Endothelial cell of umbilical vein (primary cell): ENCODE measurements around the gene H2BK1. TPM values are rescaled to one million over a fixed set of nuclear protein-coding genes. Genes with fewer than 3 reads are reported as not detected.

Experiments used
- BruUV-seq: library from RNA; stranded (reverse); fragments of 400-500 nt; replicated peaks from 2 replicates; lab custom pipeline; 2021; lab: Mats Ljungman, UMichigan
- CTCF ChIA-PET: fragments of 300-600, 350-600 bp; sonication (Branson Sonifier 250); formaldehyde crosslinking; loops from one replicate; lab custom pipeline; 2021; ENCODE audit warnings: antibody characterized with exemption, inconsistent platforms; lab: Charles Lee
- POLR2A ChIA-PET: fragments of 300-600, 350-600 bp; sonication (Branson Sonifier 250); formaldehyde crosslinking; loops from one replicate; lab custom pipeline; 2021; ENCODE audit warnings: antibody characterized with exemption, inconsistent platforms; lab: Charles Lee
- DNase-seq: peaks from one replicate; pipeline ENCODE4 v3.0.0-alpha.2; 2011; ENCODE audit warnings: low read depth, low spot score
- FAIRE-seq: peaks from 2 replicates; lab custom pipeline; 2011; peaks lifted over from hg19 to GRCh38; lab: Jason Lieb, UNC
- H2AFZ ChIP-seq: 2 replicates; pipeline ENCODE4 v1.6.0; 2012; ENCODE audit warnings: low read depth, low read length, control low read depth, inconsistent platforms
- H3K27ac ChIP-seq: 2 replicates; pipeline ENCODE4 v1.5.1; 2011; ENCODE audit warnings: low read depth, mild to moderate bottlenecking, control low read depth, low read length, moderate library complexity; ENCODE audit not compliant: insufficient read depth
- H3K27me3 ChIP-seq, 2 experiments: 2 replicates each; pipeline versions ENCODE4 v1.6.0 to v1.6.1; 2011; ENCODE audit warnings: low read length in 2 of 2, mixed read lengths in 1 of 2; ENCODE audit not compliant: control insufficient read depth in 2 of 2, insufficient read depth in 2 of 2
- H3K36me3 ChIP-seq, 2 experiments: 2 replicates in 1 of 2; 3 replicates in 1 of 2; pipeline ENCODE4 v1.5.1; 2011; ENCODE audit warnings: low read length in 2 of 2, mild to moderate bottlenecking in 1 of 2, moderate library complexity in 1 of 2; ENCODE audit not compliant: control insufficient read depth in 2 of 2, insufficient read depth in 2 of 2; ENCODE audit errors: extremely low read depth in 1 of 2
- H3K4me1 ChIP-seq: 3 replicates; pipeline ENCODE4 v1.5.1; 2011; ENCODE audit warnings: mild to moderate bottlenecking, low read length; ENCODE audit not compliant: control insufficient read depth, insufficient read depth; ENCODE audit errors: extremely low read depth
- H3K4me2 ChIP-seq: 2 replicates; pipeline ENCODE4 v1.6.1; 2011; ENCODE audit warnings: low read length, control low read depth, mixed read lengths; ENCODE audit not compliant: insufficient read depth
- H3K4me3 ChIP-seq, 3 experiments: fragments of 200-600 bp in 1 of 3; sonication (generic), shearing (Covaris generic) in 1 of 3; replicated peaks in 1 of 3; 2 replicates each; pipeline ENCODE4 v1.5.1; 2011 to 2016; ENCODE audit warnings: control low read depth in 3 of 3, low read length in 3 of 3, mild to moderate bottlenecking in 2 of 3, inconsistent platforms in 1 of 3, low read depth in 1 of 3, moderate library complexity in 1 of 3; ENCODE audit not compliant: insufficient read depth in 1 of 3
- H3K79me2 ChIP-seq: 2 replicates; pipeline ENCODE4 v1.6.0; 2012; ENCODE audit warnings: low read length, inconsistent platforms; ENCODE audit not compliant: control insufficient read depth, insufficient read depth
- H3K9ac ChIP-seq: replicated peaks from 2 replicates; pipeline ENCODE3; 2011; ENCODE audit warnings: low read length, control low read depth; ENCODE audit not compliant: insufficient read depth; ENCODE audit errors: extremely low read depth
- H3K9me1 ChIP-seq: replicated peaks from 3 replicates; pipeline ENCODE4 v1.6.0; 2011; ENCODE audit warnings: mild to moderate bottlenecking, low read length; ENCODE audit not compliant: control insufficient read depth, insufficient read depth; ENCODE audit errors: extremely low read depth
- H3K9me3 ChIP-seq: replicated peaks from 2 replicates; pipeline ENCODE4 v1.5.1; 2012; ENCODE audit warnings: low read length, inconsistent platforms; ENCODE audit not compliant: control insufficient read depth, insufficient read depth
- H4K20me1 ChIP-seq: replicated peaks from 2 replicates; pipeline ENCODE3; 2011; ENCODE audit warnings: mild to moderate bottlenecking, low read length; ENCODE audit not compliant: control insufficient read depth, insufficient read depth; ENCODE audit errors: extremely low read depth
- CTCF ChIP-seq, 2 donors: IDR thresholded peaks; 1 replicate in 1 of 2; 2 replicates in 1 of 2; pipeline ENCODE4 v1.5.1; 2011; ENCODE audit warnings: low read length in 2 of 2, mild to moderate bottlenecking in 2 of 2, moderate library complexity in 2 of 2, control low read depth in 1 of 2, inconsistent platforms in 1 of 2, low read depth in 1 of 2; ENCODE audit not compliant: insufficient read depth in 1 of 2; ENCODE audit errors: extremely low read depth in 1 of 2
- EZH2 ChIP-seq: IDR thresholded peaks from 2 replicates; pipeline ENCODE4 v1.6.1; 2012; ENCODE audit warnings: borderline replicate concordance, low read depth, mild to moderate bottlenecking, moderate library complexity, low read length, inconsistent platforms; ENCODE audit not compliant: severe bottlenecking
- FOS ChIP-seq: IDR thresholded peaks from 2 replicates; pipeline ENCODE4 v1.6.1; 2011; ENCODE audit warnings: mild to moderate bottlenecking, low read length, moderate library complexity, borderline replicate concordance; ENCODE audit not compliant: insufficient read depth
- GATA2 ChIP-seq: IDR thresholded peaks from 2 replicates; pipeline ENCODE4 v1.7.0; 2011; ENCODE audit warnings: low read depth, mild to moderate bottlenecking, moderate library complexity, mixed read lengths, low read length; ENCODE audit not compliant: insufficient read length, insufficient read depth
- JUN ChIP-seq: IDR thresholded peaks from 2 replicates; pipeline ENCODE4 v1.6.1; 2011; ENCODE audit warnings: borderline replicate concordance, low read depth; ENCODE audit not compliant: insufficient read length, insufficient read depth
- MAX ChIP-seq: IDR thresholded peaks from 2 replicates; pipeline ENCODE4 v1.6.1; 2011; ENCODE audit not compliant: insufficient read depth, insufficient read length
- MYC ChIP-seq: IDR thresholded peaks from one replicate; pipeline ENCODE4 v1.6.1; 2011; ENCODE audit warnings: mild to moderate bottlenecking, low read depth, low read length
- POLR2A ChIP-seq: IDR thresholded peaks from 2 replicates; pipeline ENCODE4 v1.6.1; 2012; ENCODE audit warnings: low read depth, mild to moderate bottlenecking, control low read depth, low read length
- POLR2AphosphoS5 ChIP-seq: IDR thresholded peaks from 2 replicates; pipeline ENCODE4 v1.6.1; 2012; ENCODE audit warnings: low read depth, mild to moderate bottlenecking, control low read depth, low read length, moderate library complexity; ENCODE audit not compliant: insufficient read depth
- dilution Hi-C: fragments of 300-500 bp; cut with MboI; formaldehyde crosslinking; loops from one replicate; pipeline ENCODE4 v1.15.0; 2019; ENCODE audit warnings: low sequenced_read_pairs; ENCODE audit not compliant: extremely low pct_ligation_motif_present
- intact Hi-C: fragments of 100-400 bp; cut with micrococcal nuclease; formaldehyde crosslinking; loops from one replicate; pipeline ENCODE4 v1.10.0; 2022
- polyA plus RNA-seq, 4 experiments: library from polyadenylated mRNA; depleted of rRNA in 3 of 4; stranded (reverse) in 3 of 4; unstranded in 1 of 4; fragments of >200 nt; gene quantifications; 2 replicates each; pipeline versions ENCODE4 v1.2.1 to v1.2.3, GENCODE V29; 2011 to 2012; ENCODE audit warnings: missing spikeins in 1 of 4
- total RNA-seq: library from RNA; stranded (reverse); gene quantifications from 2 replicates; pipeline ENCODE4 v1.2.3, GENCODE V29; 2021

H2BK1 gene
- total and polyA plus RNA-seq, 2 donors (not counting 3 experiments of a cell fraction or from before 2014, with no cell fraction given): not detected

GRCh38 chr7:151189038-151189437 lies 21.2 kb downstream of the H2BK1 start:
- Histone ChIP-seq H3K4me1 (no peaks in the 10 kb centered on the region), H4K20me1 (no peaks in the 10 kb centered on the region), H3K4me3 (no peak overlapping the region), H3K9me3 (no peaks in the 10 kb centered on the region), H3K27me3 (peaks cover 12 to 15% of the 10 kb centered on the region in 2 experiments), H3K9me1 (no peaks in the 10 kb centered on the region), H3K4me2 (no peak overlapping the region), H3K79me2 (no peaks in the 10 kb centered on the region), H3K27ac (no peak overlapping the region), H3K9ac (no peak overlapping the region), H2AFZ (no peak overlapping the region), H3K36me3 (no peaks in the 10 kb centered on the region)
- ChIA-PET CTCF (no interaction called here), POLR2A (no interaction called here)
- intact Hi-C loops: no loop called here
- DNase-seq (no peak), FAIRE-seq (no peak)
- TF ChIP-seq FOS (no peak), POLR2AphosphoS5 (no peak), MAX (no peak), EZH2 (no peak), JUN (no peak), GATA2 (no peak), POLR2A (no peak), CTCF (IDR thresholded peaks at IDR 0.05; ENCODE audit: extremely low read depth in 1 of 2, insufficient read depth in 1 of 2, low read depth in 1 of 2, low read length in 2 of 2) (no peak), MYC (no peak)
- dilution Hi-C loops: no loop called here
- BruUV-seq: no TSS peak
